CD4-positive, alpha-beta T cell treated with Interleukin-10 for 1 hour (primary cell): ENCODE results near the gene GTPBP6.
"Not testable (repeated sequence)": the region's sequence is repeated elsewhere in the genome, so short reads cannot be mapped to it uniquely, and the experiment has no call there.

Experiments used
- DNase-seq: peaks from one replicate; pipeline ENCODE4 v3.0.0-alpha.2; 2020

The GTPBP6 gene

DNA sequence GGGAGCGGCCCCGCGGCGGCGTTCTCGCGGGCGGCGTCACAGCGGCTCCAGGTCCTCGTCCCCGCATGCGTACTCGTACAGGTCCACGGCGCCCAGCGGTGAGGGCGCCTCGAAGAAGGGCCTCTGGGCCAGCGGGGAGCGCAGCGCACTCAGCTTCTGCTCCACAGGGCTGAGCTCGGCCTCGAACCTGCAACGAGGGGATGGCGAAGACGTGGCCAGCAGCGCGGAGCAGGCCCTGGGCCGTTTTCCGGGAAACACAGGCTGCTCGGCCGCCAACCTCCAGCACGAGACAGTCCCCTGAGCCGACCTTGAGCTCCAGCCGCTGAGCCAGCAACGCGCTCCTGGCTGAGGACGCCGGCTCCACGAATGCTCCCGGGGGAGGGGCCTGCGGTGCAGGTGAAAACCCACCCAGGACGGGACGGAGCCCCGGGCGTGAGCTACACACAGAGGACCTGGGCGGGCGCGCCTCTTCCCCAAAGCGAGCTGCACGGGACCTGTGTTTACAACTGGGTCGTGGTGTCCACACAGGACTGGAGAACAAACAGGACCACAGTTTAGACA lies 15.8 kb upstream of the GTPBP6 start:
- no peak for DNase-seq

DNA sequence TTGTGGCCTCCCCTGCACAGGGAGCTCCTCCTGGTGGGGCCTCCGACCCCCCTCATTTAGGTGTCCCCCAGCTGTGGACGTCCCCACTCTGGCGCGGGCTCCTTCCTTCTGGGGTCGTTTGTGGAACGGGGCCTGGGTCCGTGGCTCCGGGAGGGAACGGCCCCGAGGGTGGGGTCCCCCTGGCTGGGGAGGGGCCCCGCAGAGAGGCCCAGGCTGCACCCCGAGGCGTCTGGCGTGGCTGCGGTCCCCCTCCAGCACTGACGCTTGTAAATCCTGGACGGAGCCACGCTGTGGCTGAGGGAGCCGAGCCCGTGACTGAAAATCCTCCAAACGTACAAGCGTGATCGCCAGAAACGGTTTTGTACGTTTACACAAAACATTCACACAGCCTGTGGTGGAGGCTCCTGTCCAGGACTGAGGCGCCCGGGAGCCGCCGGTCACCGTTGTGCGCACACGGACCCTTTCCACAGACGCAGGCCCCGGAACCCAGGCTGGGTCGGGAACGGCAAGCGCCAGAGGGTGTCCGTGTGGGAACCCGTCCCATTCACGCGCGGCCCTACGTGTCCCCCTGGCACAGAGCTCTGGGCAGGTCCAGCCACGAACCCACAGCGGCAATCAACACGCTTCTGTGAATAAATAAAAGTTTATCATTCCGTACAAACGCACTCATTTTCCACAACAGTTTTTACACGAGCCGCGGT lies 15.2 kb upstream of the GTPBP6 start:
- no peak for DNase-seq

DNA sequence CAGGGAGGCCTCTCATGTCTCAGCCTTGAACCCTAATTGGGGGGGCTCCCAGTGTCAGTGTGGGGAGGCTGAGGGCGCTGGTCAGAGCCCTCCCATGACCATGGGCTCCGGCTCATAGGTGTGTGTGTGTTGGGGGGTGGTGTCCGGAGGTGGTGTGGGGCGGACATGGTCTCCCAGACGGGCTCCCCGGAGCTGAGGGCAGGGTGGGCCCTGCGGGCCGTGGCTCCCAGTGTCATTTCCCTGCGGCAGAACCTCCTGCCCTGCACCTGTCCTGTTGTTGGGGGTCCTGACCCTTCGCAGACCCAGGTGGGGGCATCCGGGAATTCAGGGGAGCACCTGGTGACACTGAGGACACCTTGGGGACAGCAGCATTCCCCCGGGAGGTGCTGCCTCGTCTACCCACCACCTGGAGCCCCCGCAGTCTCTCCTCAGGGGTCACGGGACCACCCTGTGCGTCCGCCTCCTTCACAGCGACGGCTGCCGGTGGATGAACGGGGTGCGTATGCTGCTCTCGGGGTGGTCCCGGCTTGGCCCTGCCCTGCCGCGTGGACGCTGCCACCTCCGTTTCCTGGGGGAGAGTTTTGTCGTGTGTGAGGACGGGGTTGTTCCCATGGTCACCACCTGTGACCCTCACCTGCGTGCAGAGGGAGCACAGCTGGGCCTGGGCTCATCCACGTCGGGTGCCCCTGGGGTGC lies 14.5 kb upstream of the GTPBP6 start:
- DNase-seq = no peak

DNA sequence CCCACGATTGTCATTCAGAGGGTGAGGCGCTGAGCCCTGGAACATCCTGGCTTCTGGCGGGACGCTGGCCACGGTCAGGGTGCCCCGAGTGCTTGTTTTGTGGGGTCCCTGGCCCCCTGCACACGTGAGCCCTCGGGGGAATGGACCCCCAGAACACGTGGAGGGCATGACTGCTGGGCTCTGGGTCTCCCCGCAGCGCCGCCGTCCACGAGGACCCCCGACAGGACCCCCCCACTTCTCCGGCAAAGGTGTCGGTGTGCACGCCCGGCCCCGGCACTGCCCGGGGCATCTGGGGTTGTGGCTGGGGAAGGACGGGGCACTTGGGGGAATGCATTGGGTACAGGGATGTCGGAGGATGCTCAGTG lies 13.9 kb upstream of the GTPBP6 start:
- DNase-seq = no peak

DNA sequence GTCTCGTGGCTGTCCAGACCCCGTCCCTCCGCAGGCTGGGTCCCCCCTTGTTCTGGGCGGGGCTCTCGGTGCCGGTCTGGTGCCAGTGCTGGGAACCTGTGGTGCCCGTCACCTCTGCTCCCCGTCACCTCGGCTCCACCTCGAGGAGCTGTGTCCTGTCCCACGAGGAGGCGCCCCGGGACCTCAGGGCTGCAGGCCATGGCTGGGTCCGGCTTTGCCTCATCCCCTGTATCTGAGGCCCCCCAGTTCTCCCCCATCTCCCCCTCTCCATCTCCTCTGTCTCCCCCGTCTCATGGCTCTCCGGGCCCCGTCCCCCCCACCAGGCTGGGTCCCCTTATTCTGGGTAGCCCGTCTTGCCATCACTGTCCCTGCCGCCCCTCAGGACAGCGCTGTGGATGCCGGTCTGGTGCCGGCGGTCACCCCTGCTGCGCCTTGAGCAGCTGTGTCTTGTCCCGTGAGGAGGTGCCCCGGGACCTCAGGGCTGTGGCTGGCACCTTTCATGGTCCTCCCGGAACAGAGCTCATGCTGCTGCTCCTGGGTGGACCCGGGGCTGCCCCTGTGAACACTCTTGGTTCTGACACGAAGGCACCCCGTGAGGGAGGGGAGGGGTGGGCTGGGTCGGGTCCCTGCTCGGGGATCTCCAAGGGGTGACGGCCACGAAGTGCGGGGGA lies 13.4 kb upstream of the GTPBP6 start:
- no peak for DNase-seq

DNA sequence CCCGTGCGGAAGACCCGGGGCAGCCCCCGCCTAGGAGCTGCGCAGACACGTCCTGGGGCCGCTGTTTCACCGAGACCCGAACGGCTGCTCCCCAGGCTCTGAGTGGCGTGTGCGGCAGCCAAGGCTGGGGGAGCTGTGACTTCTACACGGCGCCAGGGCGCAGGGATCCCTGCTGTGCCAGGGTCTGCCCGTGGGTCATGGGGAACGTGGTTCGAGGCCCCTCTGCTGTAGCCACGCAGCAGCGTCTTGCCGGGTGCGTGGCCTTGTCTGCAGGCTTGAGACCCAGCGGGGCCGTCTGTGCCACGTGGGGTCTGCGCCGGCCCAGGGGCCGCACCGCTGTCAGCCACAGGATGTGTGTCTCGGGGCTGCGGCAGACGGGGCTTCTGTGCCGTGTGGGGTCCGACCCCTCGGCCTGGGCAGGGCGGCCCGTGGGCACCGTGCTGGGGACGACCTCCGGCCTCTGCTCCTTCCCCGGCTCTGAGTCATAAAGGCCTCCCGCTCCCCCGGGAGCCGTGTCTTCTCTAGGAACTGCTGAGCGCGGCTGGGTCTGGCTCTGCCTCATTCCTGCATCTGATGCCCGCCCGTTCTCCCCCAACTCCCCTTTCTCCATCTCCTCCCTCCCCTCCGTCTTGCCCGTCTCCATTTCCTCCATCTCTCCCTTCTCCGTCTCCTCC lies 12.7 kb upstream of the GTPBP6 start:
- no peak for DNase-seq

DNA sequence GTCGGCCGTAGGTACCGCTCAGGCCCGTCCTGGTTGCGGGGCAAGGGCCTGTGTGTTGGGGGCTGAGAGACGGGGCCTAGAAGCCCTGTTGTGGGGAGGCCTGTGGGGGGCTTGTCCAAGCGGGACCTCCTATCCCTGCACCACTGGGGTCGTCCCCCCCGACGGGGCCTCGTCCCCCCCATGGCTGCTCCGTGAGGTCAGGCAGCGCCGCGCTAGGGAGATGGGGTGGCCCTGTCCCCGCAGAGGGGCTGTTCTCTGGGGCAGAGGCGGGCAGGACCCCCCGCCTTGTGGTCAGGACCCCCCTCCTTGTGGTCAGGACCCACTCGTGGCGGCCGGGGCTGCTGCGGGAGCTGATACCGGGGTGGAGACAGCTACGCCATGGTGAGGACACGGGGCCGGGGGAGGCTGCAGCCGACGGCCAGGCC lies 12.1 kb upstream of the GTPBP6 start:
- no peak for DNase-seq

DNA sequence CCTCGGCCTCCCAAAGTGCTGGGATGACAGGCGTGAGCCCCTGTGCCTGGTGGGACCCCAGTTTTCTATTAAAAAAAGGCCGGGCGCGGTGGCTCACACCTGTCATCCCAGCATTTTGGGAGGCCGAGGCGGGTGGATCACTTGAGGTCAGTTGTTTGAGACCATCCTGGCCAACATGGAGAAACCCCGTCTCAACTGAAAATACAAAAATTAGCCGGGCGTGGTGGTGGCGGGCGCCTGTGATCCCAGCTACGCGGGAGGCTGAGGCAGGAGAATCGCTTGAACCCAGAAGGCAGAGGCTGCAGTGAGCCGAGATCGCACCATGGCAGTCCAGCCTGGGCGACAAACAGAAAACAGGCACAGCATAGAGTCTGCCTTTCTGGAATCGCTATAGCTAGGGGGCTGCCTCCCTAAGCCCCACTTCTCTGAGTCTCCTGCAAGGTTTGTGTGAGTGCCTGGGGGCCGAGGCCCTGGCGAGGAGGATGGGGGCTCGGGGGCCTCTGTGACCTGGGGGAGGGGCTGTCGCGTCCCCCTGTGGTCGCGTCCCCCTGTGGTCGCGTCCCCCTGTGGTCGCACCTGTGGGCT lies 11.6 kb upstream of the GTPBP6 start:
- not testable (repeated sequence) for DNase-seq

DNA sequence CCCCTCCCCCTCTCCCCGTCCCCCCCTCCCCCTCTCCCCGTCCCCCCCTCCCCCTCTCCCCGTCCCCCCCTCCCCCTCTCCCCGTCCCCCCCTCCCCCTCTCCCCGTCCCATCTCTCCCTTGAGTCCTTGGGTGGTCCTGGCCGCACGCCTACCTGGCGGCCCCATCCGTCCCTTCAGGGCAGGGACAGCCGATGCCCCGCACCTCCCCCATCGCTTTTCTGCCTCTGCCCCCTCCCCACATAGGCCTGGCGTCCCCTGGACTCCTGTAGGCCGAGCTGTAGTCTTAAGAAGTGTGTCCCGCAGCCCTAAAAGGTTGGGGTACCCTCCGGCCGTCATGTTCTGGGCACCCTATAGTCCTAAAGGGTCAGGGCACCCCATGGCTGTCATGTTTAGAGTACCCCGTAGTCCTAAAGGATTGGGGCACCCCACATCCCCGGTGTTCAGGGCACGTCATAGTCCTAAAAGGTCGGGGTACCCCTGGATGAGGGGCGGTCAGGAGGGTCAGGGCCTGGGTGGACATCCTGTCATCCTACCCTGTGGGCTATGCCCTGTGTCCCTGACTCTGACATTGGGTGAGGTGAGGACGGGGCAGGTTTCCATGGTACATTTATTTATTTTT lies 10.8 kb upstream of the GTPBP6 start:
- DNase-seq = no peak

DNA sequence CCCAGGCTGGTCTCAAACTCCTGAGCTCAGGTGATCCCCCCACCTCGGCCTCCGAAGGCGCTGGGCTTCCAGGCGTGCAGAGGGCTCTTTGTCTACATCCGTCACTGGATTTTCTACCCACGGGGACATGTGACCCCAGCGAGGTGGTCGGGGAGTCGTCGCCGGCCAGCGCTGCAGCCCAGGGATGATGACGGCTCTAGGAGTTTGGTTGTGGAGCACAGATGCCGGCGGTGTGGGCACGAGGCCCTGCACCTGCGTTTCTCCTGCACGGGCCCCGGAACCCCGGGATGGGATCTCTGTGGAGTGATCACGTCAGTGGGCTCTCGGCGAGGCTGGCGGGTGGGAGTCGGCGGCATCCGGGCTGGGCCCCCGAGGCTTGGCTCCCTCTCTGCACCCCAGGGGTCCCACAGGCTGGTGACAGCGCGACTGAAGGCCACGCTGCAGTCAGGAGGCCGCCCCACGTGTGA lies 9.1 kb upstream of the GTPBP6 start:
- DNase-seq = no peak

DNA sequence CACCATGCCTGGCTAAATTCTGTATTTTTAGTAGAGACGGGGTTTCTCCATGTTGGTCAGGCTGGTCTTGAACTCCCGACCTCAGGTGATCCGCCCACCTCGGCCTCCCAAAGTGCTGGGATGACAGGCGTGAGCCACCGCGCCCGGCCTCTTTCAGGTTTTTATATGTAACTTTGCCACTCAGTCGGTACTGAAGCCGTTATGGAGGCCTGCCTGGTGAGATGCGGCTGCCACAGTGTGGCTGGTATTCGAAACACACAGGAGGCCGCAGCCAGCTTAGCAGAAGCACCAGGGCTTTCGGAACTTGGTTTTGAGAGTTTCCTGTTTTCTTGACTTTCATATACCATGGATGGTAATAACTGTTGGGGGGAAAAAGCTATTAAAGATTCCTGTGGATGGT lies 6.1 kb upstream of the GTPBP6 start:
- not testable (repeated sequence) for DNase-seq

DNA sequence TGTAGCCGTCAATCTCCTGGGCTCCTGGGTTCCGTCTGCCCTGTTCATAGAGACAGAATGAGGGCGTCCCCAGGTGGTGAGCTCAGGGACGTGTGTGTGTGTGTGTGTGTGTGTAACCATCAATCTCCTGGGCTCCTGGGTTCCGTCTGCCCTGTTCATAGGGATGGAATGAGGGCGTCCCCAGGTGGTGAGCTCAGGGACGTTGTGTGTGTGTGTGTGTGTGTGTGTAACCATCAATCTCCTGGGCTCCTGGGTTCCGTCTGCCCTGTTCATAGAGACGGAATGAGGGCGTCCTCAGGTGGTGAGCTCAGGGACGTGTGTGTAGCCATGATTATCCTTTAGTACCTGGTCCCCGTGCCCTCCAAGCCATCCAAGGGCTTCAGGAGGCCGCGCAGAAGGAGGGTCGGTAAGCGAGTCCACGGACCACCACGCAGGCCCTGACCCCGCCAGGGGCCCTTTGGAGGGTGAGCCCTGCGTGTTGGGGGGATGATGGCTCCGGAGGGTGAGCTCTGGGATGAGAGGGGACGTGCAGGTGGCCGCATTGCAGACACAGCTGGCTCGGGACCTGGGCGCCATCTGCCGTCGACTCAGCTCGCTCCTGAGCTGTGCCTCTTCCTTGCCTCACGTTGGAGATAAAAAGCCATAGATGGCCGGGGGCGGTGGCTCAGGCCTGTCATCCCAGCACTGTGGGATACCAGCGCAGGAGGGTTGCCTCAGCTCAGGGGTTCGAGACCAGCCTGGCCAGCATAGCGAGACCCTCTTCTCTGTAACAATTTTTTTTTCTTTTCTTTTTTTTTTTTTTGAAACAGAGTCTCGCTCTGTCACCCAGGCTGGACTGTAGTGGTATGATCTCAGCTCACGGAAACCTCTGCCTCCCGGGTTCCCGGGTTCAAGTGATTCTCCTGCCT lies 5.4 kb upstream of the GTPBP6 start:
- DNase-seq = peak; percentile 56

DNA sequence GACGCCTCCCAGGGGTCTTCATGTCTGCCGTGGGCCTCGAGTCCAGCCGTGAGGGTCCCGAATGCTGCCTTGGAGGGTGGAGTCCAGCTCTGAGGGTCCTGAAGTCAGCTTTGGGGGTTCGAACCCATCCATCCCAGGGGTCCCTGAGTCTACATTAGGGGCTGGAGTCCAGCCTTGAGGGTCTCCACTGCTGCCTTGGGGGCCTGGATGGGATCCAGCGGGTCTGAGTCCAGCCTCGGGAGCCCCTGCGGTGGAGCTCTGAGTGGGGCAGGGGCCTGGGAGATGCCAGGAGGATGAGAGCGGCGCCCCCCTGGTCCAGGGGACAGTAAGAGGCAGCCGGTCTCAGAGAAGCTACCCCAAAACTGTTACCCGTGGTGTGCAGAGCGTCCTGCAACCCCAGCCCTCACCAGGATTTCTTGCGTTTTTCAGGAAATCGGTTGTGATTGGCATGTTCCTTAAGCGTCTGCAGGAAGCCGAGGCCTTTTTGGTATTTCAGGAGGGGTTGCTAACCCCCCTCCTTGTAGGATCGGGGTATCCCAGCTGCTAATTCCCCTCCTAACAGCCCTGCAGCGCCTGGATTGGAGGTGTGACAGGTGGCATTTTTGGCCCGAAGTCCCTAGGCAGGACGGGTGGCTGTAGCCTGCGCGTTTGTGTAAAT lies 1.7 kb upstream of the GTPBP6 start:
- no peak for DNase-seq

DNA sequence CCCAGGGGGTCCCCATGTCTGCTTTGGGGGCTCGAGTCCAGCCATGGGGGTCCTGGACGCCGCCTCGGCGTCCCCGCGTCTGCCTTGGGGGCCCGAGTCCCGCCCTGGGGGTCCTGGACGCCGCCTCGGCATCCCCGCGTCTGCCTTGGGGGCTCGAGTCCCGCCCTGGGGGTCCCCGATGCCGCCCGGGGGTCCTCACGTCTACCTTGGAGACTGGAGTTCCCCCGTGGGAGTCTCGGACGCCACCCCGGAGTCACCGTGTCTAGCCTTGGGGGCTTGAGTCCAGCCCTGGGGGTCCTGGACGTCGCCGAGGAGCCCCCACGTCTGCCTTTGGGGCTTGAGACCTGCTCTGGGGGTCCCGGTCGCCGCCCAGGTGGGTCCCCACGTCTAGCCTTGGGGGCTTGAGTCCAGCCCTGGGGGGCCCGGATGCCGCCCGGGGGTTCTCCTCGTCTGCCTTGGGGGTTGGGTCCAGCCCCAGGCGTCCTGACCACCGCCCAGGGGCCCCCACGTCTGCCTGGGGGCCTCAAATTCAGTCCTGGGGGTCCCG lies 1.1 kb upstream of the GTPBP6 start:
- no peak for DNase-seq

DNA sequence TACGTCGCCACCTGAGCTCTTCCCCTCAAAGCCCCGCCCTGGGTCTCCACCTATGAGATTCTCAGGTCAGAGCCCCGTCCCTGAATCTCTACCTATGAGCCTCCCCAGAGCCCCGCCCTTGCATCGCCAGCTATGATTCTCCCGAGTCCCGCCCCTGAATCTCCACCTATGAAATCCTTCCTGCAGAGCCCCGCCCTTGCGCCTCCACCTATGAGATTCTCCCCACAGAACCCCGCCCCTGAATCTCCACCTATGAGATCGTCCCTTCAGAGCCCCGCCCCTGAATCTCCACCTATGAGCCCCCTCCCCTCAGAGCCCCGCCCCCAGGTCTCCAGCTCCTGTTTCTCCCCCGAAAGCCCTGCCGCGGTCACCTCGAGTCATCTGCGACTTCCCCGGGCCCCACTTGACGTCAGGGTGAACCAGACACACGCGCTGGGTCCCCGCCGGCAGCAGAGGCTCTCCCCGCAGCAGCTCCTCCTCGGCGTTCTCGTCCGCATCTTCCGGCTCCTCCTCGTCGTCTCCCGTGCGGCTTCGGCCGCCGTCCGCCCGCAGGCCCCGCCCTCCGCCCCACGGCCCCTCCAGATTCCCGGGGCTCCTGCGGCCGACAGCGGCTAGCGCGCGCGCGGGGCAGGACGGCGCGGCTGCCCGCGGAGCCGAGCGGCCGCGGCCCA lies 393 bp downstream of the GTPBP6 start:
- peak; percentile 99 for DNase-seq

DNA sequence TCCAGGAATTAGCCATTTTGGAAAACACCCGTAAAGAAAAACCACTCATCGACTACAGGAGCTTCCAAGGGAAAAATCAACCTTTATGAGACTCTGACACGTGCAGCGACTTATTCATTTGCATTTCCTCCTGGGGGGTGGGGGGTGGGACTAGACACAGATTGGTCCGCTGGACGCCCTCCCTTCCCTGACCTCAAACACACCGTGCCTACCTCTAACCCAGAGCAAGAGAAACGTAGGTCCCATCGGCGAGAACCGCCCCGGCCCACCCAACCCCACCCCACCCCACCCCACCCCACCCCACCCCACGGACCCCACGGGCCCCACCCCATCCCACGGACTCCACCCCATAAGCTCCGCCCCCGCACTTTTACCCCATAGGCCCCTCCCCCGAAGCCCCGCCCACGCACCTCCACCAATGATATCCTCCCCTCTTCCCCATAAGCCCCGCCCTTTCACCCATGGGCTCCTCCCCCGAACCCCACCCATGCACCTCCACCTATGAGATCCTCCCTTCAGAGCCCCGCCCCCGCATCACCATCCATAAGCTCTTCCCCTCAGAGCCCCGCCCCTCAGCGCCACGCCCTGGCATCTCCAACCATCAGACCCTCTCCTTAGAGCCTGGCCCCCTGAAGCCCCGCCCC lies 1.1 kb downstream of the GTPBP6 start:
- no peak for DNase-seq

DNA sequence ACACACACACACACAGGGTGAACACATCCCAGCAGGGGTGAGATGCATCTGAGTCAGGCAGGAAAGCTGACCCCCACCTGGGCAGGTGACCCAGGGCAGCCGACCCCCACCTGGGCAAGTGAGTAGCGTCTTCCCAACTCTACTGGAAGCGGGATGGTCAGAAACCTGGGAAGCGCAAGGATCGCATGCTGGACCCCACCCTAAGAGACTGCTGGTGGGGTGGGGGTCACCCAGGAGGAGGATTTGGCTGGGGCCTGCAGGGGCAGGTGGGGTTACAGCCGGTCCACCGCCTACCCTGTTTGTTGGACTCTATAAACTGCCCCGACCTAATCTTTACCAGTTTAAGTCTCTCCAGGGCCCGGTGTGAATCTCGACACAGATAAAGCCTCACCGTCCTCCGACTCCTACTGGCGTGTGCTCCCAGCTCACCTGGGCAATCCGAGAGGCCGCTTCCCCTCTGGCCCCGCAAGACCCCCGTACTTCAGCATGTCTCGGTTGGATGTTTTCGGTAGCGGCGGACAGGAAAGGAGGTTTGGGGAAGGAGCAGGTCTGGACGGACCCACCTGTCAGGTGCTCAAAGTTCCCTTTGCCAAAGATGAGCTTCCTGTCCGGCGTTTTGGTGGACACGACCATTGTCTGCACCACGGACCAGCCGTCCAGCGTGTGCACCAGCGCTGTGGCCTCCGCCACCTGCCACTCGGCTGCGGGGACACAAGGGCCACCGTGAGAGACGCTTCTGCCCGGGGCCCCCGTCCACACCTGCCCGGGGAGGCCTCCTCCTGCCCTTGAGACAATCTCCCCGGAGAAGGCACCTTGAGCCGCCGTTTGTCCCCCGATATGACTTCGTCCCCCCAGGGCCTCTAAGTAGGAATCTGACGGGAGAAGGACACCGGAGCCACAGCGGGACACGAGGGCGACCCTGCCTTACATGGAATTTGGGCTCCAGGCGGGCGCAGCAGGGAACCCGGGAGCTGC lies 2.0 kb downstream of the GTPBP6 start:
- no peak for DNase-seq
